T-cell (primary cell): ENCODE measurements around the gene FREM1. TPM values are rescaled to one million over a fixed set of nuclear protein-coding genes. Genes with fewer than 3 reads are reported as not detected.
A peak's percentile ranks its signal among the peaks of the same experiment; 100 is the strongest.

Source experiments
- ATAC-seq, 4 experiments: fragments of 200-7000 bp in 3 of 4; fragments of 150-1000 bp in 1 of 4; cut with Tn5 transposase; replicated peaks in 1 of 4; 1 replicate in 3 of 4; 2 replicates in 1 of 4; pipeline ENCODE4 v1.10.0; 2021; ENCODE audit warnings: moderate library complexity in 3 of 4, mild to moderate bottlenecking in 2 of 4, moderate number of reproducible peaks in 1 of 4
- CTCF ChIA-PET, 2 donors: fragments of 300-600 bp; sonication (Branson Sonifier 250); formaldehyde crosslinking; loops; one replicate each; lab custom pipeline; 2022; ENCODE audit warnings: antibody characterized with exemption in 2 of 2; lab: Charles Lee
- POLR2A ChIA-PET, 2 donors: fragments of 300-600 bp; sonication (Branson Sonifier 250); formaldehyde crosslinking; loops; one replicate each; lab custom pipeline; 2022; ENCODE audit warnings: antibody characterized with exemption in 2 of 2; lab: Charles Lee
- DNase-seq, 35 experiments: peaks; one replicate each; pipeline versions ENCODE4 v3.0.0 to v3.0.0-alpha.2; 2013 to 2023
- H3K27ac ChIP-seq: one replicate; pipeline ENCODE4 v1.5.1; 2013; ENCODE audit warnings: low read length
- H3K27me3 ChIP-seq, 2 experiments: replicated peaks in 1 of 2; 1 replicate in 1 of 2; 2 replicates in 1 of 2; pipeline versions ENCODE4 v1.6.1 to v1.7.0; 2013; ENCODE audit warnings: low read length in 1 of 2, mixed read lengths in 1 of 2; ENCODE audit not compliant: control insufficient read depth in 2 of 2, insufficient read depth in 2 of 2; ENCODE audit errors: extremely low read depth in 1 of 2
- H3K36me3 ChIP-seq, 2 donors: 1 replicate in 1 of 2; 2 replicates in 1 of 2; pipeline versions ENCODE4 v1.6.1 to v1.7.0; 2013; ENCODE audit warnings: low read length in 1 of 2; ENCODE audit not compliant: control insufficient read depth in 2 of 2, insufficient read depth in 1 of 2; ENCODE audit errors: extremely low read depth in 1 of 2
- H3K4me1 ChIP-seq, 2 experiments: 1 replicate in 1 of 2; 2 replicates in 1 of 2; pipeline versions ENCODE4 v1.6.1 to v1.7.0; 2013; ENCODE audit warnings: low read length in 2 of 2, mixed read lengths in 1 of 2; ENCODE audit not compliant: insufficient read depth in 2 of 2, control insufficient read depth in 1 of 2; ENCODE audit errors: extremely low read depth in 1 of 2
- H3K4me3 ChIP-seq, 2 donors: 1 replicate in 1 of 2; 2 replicates in 1 of 2; pipeline versions ENCODE4 v1.5.1 to v1.7.0; 2013; ENCODE audit warnings: mild to moderate bottlenecking in 2 of 2, low read length in 1 of 2, moderate library complexity in 1 of 2; ENCODE audit not compliant: control insufficient read depth in 1 of 2; ENCODE audit errors: extremely low read depth in 1 of 2
- H3K9me3 ChIP-seq: 2 replicates; pipeline ENCODE4 v1.7.0; 2013
- H3K27ac Mint-ChIP-seq, 2 donors: one replicate each; pipeline ENCODE4 v1.8.0; 2020 to 2021; ENCODE audit warnings: mild to moderate bottlenecking in 2 of 2, mixed read lengths in 2 of 2
- H3K27me3 Mint-ChIP-seq, 2 donors: one replicate each; pipeline ENCODE4 v1.8.0; 2021 to 2022; ENCODE audit warnings: mixed read lengths in 2 of 2
- H3K36me3 Mint-ChIP-seq: one replicate; pipeline ENCODE4 v1.8.0; 2021; ENCODE audit warnings: mixed read lengths
- H3K4me1 Mint-ChIP-seq, 3 donors: one replicate each; pipeline ENCODE4 v1.8.0; 2020 to 2022; ENCODE audit warnings: mixed read lengths in 3 of 3, mild to moderate bottlenecking in 1 of 3
- H3K4me3 Mint-ChIP-seq, 3 donors: one replicate each; pipeline ENCODE4 v1.8.0; 2020 to 2022; ENCODE audit warnings: mild to moderate bottlenecking in 3 of 3, mixed read lengths in 3 of 3, moderate library complexity in 3 of 3
- H3K9me3 Mint-ChIP-seq, 3 donors: one replicate each; pipeline ENCODE4 v1.8.0; 2020 to 2022; ENCODE audit warnings: mixed read lengths in 3 of 3
- WGBS: methylation state at CpG from one replicate; pipeline ENCODE4 v1.1.5; 2013; ENCODE audit warnings: missing lambda C conversion rate; ENCODE audit not compliant: insufficient coverage; 5-methylcytosine and 5-hydroxymethylcytosine counted together
- total RNA-seq, 35 experiments: library from RNA in 6 of 35; stranded (reverse) in 6 of 35; fragments of 120-200 nt in 1 of 35; gene quantifications; one replicate each; pipeline versions ENCODE4 v1.2.1 to v1.2.4 and lab custom pipeline; 2013 to 2026

Gene FREM1
- total RNA-seq, 5 donors from 2014 or later (not counting 1 experiment from before 2014, with no cell fraction given): 0.26 to 0.76 (median 0.39) TPM; not detected in 1

- Mint-ChIP-seq H3K4me1 (peaks cover 15 to 25% (median 16%) of the 10 kb centered on the region in 3 donors), H3K9me3 (no peaks in the 10 kb centered on the region), H3K4me3 (no peak overlapping the region), H3K27me3 (peaks cover 26 to 35% of the 10 kb centered on the region in 2 donors), H3K27ac (no peak overlapping the region), H3K36me3 (no peaks in the 10 kb centered on the region)
- Histone ChIP-seq H3K4me1 (peaks cover 0 to 7% of the 10 kb centered on the region in 2 experiments), H3K27me3 (peaks cover 0 to 4% of the 10 kb centered on the region in 2 experiments), H3K36me3 (no peaks in the 10 kb centered on the region), H3K27ac (no peak overlapping the region), H3K4me3 (no peak overlapping the region), H3K9me3 (no peaks in the 10 kb centered on the region)
- WGBS: 100% methylated on average over 1 of the region's 1 CpG
- ChIA-PET CTCF (no interaction called here), POLR2A (no interaction called here)
- DNase-seq (no peak), ATAC-seq (no peak)
Measured at GRCh38 chr9:14752271-14752670, 158.0 kb downstream of the FREM1 start.

- no peak overlapping the region for H3K27ac ChIP-seq
- Mint-ChIP-seq H3K4me3 (peak overlapping the region in 1 of 3 donors; percentile 30), H3K36me3 (no peaks in the 10 kb centered on the region), H3K4me1 (peaks cover 15 to 25% (median 16%) of the 10 kb centered on the region in 3 donors), H3K27ac (no peak overlapping the region), H3K9me3 (no peaks in the 10 kb centered on the region), H3K27me3 (peaks cover 24 to 35% of the 10 kb centered on the region in 2 donors)
- peaks cover 0 to 4% of the 10 kb centered on the region in 2 experiments for H3K27me3 ChIP-seq
- DNase-seq (no peak), ATAC-seq (no peak)
- POLR2A ChIA-PET: no interaction called here
- CTCF ChIA-PET: interaction anchor here in 1 of 2 donors (1.4 kb wide), 1 partner anchor 19 kb away, joined by 3 read pairs; no protein-coding TSS in a partner anchor
- no peaks in the 10 kb centered on the region for H3K9me3 ChIP-seq
- H3K4me3 ChIP-seq: no peak overlapping the region
- no peaks in the 10 kb centered on the region for H3K36me3 ChIP-seq
- peaks cover 0 to 7% of the 10 kb centered on the region in 2 experiments for H3K4me1 ChIP-seq
Measured at GRCh38 chr9:14750821-14751220, 159.4 kb downstream of the FREM1 start.

DNA sequence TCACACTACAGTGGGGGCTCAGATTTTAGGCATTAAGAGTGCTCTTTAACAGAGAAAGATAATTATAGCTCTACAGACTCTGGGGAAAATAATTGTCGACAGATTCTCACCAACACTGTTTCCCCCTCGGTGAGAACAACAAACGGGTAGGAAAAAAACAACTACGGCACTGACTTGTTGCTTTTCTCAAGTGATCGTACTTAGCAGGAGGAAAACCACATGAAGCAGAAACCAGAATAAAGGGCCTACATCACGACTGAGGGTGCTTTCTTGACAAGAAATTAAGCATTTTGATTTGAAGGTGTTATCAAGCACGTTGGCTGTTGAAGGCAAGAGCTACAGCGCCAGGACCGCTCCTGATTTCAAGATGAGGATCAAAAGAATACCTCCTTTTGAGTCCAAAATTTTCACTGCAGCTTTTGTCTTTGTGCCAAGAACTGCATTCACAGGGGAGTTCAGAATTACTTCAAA, 160.5 kb downstream of the FREM1 start:
- peaks cover 15 to 25% (median 16%) of the 10 kb centered on the region in 3 donors for H3K4me1 Mint-ChIP-seq
- peak in 2 of 4 experiments; percentile 48 to 85 for ATAC-seq
- H3K36me3 Mint-ChIP-seq: no peaks in the 10 kb centered on the region
- no peak overlapping the region for H3K27ac Mint-ChIP-seq
- CTCF ChIA-PET: interaction anchor here in 1 of 2 donors (1.4 kb wide), 1 partner anchor 20 kb away, joined by 3 read pairs; no protein-coding TSS in a partner anchor
- Histone ChIP-seq H3K4me3 (no peak overlapping the region), H3K27me3 (peaks cover 0 to 4% of the 10 kb centered on the region in 2 experiments), H3K36me3 (no peaks in the 10 kb centered on the region), H3K9me3 (no peaks in the 10 kb centered on the region), H3K27ac (no peak overlapping the region), H3K4me1 (peaks cover 0 to 7% of the 10 kb centered on the region in 2 experiments)
- peak overlapping the region in 1 of 3 donors; percentile 30 for H3K4me3 Mint-ChIP-seq
- peak in 5 of 35 experiments; percentile 1 to 41 (median 6) for DNase-seq
- POLR2A ChIA-PET: no interaction called here
- H3K27me3 Mint-ChIP-seq: peaks cover 26 to 36% of the 10 kb centered on the region in 2 donors
- WGBS: 0% methylated on average over 3 of the region's 9 CpGs
- H3K9me3 Mint-ChIP-seq: peaks cover 0 to 2% (median 0%) of the 10 kb centered on the region in 3 donors

DNA sequence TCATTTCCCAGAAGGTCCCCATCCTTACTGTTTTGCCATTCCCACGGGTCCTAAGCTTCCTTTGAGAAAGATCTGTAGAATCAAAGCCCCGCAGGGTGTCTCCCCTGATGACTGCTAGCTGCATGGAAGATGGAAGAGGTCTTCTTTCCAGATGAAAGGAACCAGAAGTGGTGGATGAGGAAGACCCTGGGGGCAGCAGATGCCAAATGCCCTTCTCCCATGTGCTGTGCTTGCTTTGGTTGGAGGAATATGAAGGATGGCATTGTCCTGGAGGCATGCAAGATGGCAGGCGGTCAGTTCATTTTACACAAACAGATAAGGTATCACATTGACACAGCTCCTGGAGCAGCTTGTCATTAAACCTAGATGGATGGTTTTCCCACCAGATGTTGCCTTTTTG, 161.9 kb downstream of the FREM1 start:
- ATAC-seq: no peak
- ChIA-PET CTCF (interaction anchor here in 1 of 2 donors (0.6 kb wide), 1 partner anchor 73 kb away, joined by 3 read pairs; no protein-coding TSS in a partner anchor), POLR2A (no interaction called here)
- Mint-ChIP-seq H3K27ac (no peak overlapping the region), H3K9me3 (peaks cover 0 to 4% (median 0%) of the 10 kb centered on the region in 3 donors), H3K4me1 (peaks cover 15 to 25% (median 16%) of the 10 kb centered on the region in 3 donors), H3K4me3 (no peak overlapping the region), H3K27me3 (peaks cover 26 to 29% of the 10 kb centered on the region in 2 donors), H3K36me3 (no peaks in the 10 kb centered on the region)
- H3K4me1 ChIP-seq: peaks cover 0 to 7% of the 10 kb centered on the region in 2 experiments
- DNase-seq: no peak
- no peaks in the 10 kb centered on the region for H3K9me3 ChIP-seq
- WGBS: 100% methylated on average over 1 of the region's 3 CpGs
- no peak overlapping the region for H3K27ac ChIP-seq
- no peak overlapping the region for H3K4me3 ChIP-seq
- peaks cover 0 to 4% of the 10 kb centered on the region in 2 experiments for H3K27me3 ChIP-seq
- H3K36me3 ChIP-seq: no peaks in the 10 kb centered on the region

DNA sequence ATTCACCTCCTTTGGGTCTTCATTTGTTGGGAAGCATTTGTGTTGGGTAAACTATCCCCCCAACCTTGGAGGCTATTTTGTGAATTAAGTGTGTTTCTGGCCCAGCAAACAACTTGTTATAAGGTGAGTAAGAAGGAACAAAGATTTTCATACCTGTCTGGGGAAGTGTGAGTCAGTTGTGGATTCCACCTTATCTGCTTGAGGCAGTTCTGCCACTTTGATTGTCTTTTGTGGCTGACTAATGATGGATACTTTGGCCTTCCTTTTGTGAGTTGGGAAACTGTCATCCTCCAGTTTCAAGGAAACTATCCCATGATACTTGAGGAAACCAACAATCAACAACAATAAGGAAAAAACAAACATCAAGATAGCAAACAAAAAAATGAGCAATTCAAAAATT, 163.1 kb downstream of the FREM1 start:
- Mint-ChIP-seq H3K27me3 (peaks cover 23 to 25% of the 10 kb centered on the region in 2 donors), H3K4me3 (no peak overlapping the region), H3K4me1 (peaks cover 15 to 24% (median 16%) of the 10 kb centered on the region in 3 donors), H3K27ac (no peak overlapping the region), H3K9me3 (peaks cover 0 to 4% (median 0%) of the 10 kb centered on the region in 3 donors), H3K36me3 (no peaks in the 10 kb centered on the region)
- no peaks in the 10 kb centered on the region for H3K36me3 ChIP-seq
- peaks cover 0 to 7% of the 10 kb centered on the region in 2 experiments for H3K4me1 ChIP-seq
- no peak overlapping the region for H3K27ac ChIP-seq
- H3K9me3 ChIP-seq: no peaks in the 10 kb centered on the region
- DNase-seq: no peak
- H3K27me3 ChIP-seq: peaks cover 0 to 4% of the 10 kb centered on the region in 2 experiments
- ChIA-PET POLR2A (no interaction called here), CTCF (no interaction called here)
- H3K4me3 ChIP-seq: no peak overlapping the region
- no peak for ATAC-seq

- Histone ChIP-seq H3K27ac (no peak overlapping the region), H3K4me3 (no peak overlapping the region), H3K27me3 (peaks cover 0 to 4% of the 10 kb centered on the region in 2 experiments), H3K9me3 (no peaks in the 10 kb centered on the region), H3K4me1 (peaks cover 0 to 7% of the 10 kb centered on the region in 2 experiments), H3K36me3 (no peaks in the 10 kb centered on the region)
- H3K9me3 Mint-ChIP-seq: peaks cover 0 to 4% (median 0%) of the 10 kb centered on the region in 3 donors
- H3K4me3 Mint-ChIP-seq: no peak overlapping the region
- H3K27me3 Mint-ChIP-seq: peaks cover 20 to 21% of the 10 kb centered on the region in 2 donors
- 90% methylated on average over 2 of the region's 3 CpGs for WGBS
- no peak overlapping the region for H3K27ac Mint-ChIP-seq
- ATAC-seq: no peak
- no peak for DNase-seq
- POLR2A ChIA-PET: no interaction called here
- H3K36me3 Mint-ChIP-seq: no peaks in the 10 kb centered on the region
- peaks cover 15 to 20% (median 16%) of the 10 kb centered on the region in 3 donors for H3K4me1 Mint-ChIP-seq
- CTCF ChIA-PET: no interaction called here
Measured at GRCh38 chr9:14746626-14747025, 163.6 kb downstream of the FREM1 start.
